Esophagus muscularis mucosa (tissue), 4 donors: ENCODE results near the gene LHFPL6. TPM values are rescaled to one million over a fixed set of nuclear protein-coding genes. Genes with fewer than 3 reads are reported as not detected.
A peak's percentile ranks its signal among the peaks of the same experiment; 100 is the strongest.

Experiments
- DNase-seq: peaks from one replicate; pipeline ENCODE4 v3.0.0-alpha.2; 2017; ENCODE audit errors: extremely low spot score
- H3K27ac ChIP-seq, 4 donors: fragments of 200-600 bp; sonication (generic); replicated peaks in 1 of 4; 1 replicate in 3 of 4; 2 replicates in 1 of 4; pipeline ENCODE4 v1.5.1; 2016 to 2019; ENCODE audit warnings: mild to moderate bottlenecking in 1 of 4
- H3K27me3 ChIP-seq, 4 donors: fragments of 200-600 bp; sonication (generic); one replicate each; pipeline versions ENCODE4 v1.5.1 to v1.6.0; 2016 to 2019
- H3K36me3 ChIP-seq, 4 donors: fragments of 200-600 bp; sonication (generic); one replicate each; pipeline ENCODE4 v1.5.1; 2016 to 2019
- H3K4me1 ChIP-seq, 4 donors: fragments of 200-600 bp; sonication (generic); one replicate each; pipeline ENCODE4 v1.5.1; 2016 to 2019
- H3K4me3 ChIP-seq, 4 donors: fragments of 200-600 bp; sonication (generic); 1 replicate in 2 of 4; 2 replicates in 2 of 4; pipeline ENCODE4 v1.5.1; 2016 to 2019; ENCODE audit warnings: mild to moderate bottlenecking in 4 of 4, moderate library complexity in 1 of 4
- H3K9me3 ChIP-seq, 4 donors: fragments of 200-600 bp; sonication (generic); 1 replicate in 3 of 4; 2 replicates in 1 of 4; pipeline ENCODE4 v1.5.1; 2016 to 2019
- CTCF ChIP-seq, 3 experiments: fragments of 200-600 bp in 2 of 3; fragments of 450-650 bp in 1 of 3; sonication (generic) in 2 of 3; IDR thresholded peaks; one replicate each; pipeline ENCODE4 v1.5.1; 2017 to 2019; ENCODE audit warnings: antibody characterized with exemption in 3 of 3, mild to moderate bottlenecking in 2 of 3, moderate library complexity in 1 of 3
- EP300 ChIP-seq: sonication (generic); formaldehyde crosslinking; IDR thresholded peaks from one replicate; pipeline ENCODE4 v1.6.1; 2017; ENCODE audit warnings: antibody characterized with exemption
- POLR2A ChIP-seq: fragments of 450-650 bp; IDR thresholded peaks from one replicate; pipeline ENCODE4 v1.6.1; 2017; ENCODE audit warnings: antibody characterized with exemption, moderate library complexity, mild to moderate bottlenecking, low read depth
- POLR2AphosphoS5 ChIP-seq, 2 donors: sonication (generic); formaldehyde crosslinking; IDR thresholded peaks; one replicate each; pipeline ENCODE4 v1.6.1; 2017; ENCODE audit warnings: antibody characterized with exemption in 2 of 2
- WGBS: methylation state at CpG from one replicate; pipeline ENCODE4 v1.1.5; 2018; 5-methylcytosine and 5-hydroxymethylcytosine counted together
- intact Hi-C: fragments of 100-400 bp; cut with DNase I; formaldehyde crosslinking; loops from one replicate; pipeline ENCODE4 v1.15.1; 2023
- total RNA-seq, 4 donors: library from RNA; depleted of rRNA; stranded (reverse); fragments of >200 nt; gene quantifications; one replicate each; pipeline versions ENCODE4 v1.1.0 to v1.2.1, GENCODE V29; 2016

Gene LHFPL6
- total RNA-seq, 4 donors from 2014 or later = 55.6 to 75.9 (median 72.0) TPM

GRCh38 chr13:39498471-39499114 is 104.4 kb downstream of the LHFPL6 start:
- WGBS = 88% methylated on average over 9 of the region's 9 CpGs
- intact Hi-C loops = no loop called here
- TF ChIP-seq POLR2AphosphoS5 (IDR thresholded peaks at IDR 0.05) = no peak
- TF ChIP-seq CTCF (IDR thresholded peaks at IDR 0.05) = no peak
- no peak for TF ChIP-seq POLR2A
- TF ChIP-seq EP300 = no peak
- no peaks in the 10 kb centered on the region for H3K36me3 ChIP-seq
- H3K4me3 ChIP-seq = no peak overlapping the region
- DNase-seq = peak; percentile 42
- H3K27me3 ChIP-seq = no peaks in the 10 kb centered on the region
- H3K27ac ChIP-seq = no peak overlapping the region
- H3K9me3 ChIP-seq = no peaks in the 10 kb centered on the region
- H3K4me1 ChIP-seq = peaks cover 9 to 24% (median 22%) of the 10 kb centered on the region in 4 donors

GRCh38 chr13:39496506-39496905 is 106.5 kb downstream of the LHFPL6 start:
- H3K9me3 ChIP-seq = no peaks in the 10 kb centered on the region
- no peaks in the 10 kb centered on the region for H3K27me3 ChIP-seq
- H3K4me3 ChIP-seq = no peak overlapping the region
- H3K4me1 ChIP-seq = peaks cover 3 to 16% (median 14%) of the 10 kb centered on the region in 4 donors
- DNase-seq = peak; percentile 34
- no peaks in the 10 kb centered on the region for H3K36me3 ChIP-seq
- no peak for TF ChIP-seq POLR2AphosphoS5 (IDR thresholded peaks at IDR 0.05)
- TF ChIP-seq CTCF (IDR thresholded peaks at IDR 0.05) = no peak
- no peak for TF ChIP-seq POLR2A
- TF ChIP-seq EP300 = no peak
- intact Hi-C loops = no loop called here
- no peak overlapping the region for H3K27ac ChIP-seq

GRCh38 chr13:39494633-39495032 is 108.4 kb downstream of the LHFPL6 start:
- no peaks in the 10 kb centered on the region for H3K27me3 ChIP-seq
- WGBS = 81% methylated on average over 3 of the region's 3 CpGs
- no peaks in the 10 kb centered on the region for H3K36me3 ChIP-seq
- TF ChIP-seq CTCF (IDR thresholded peaks at IDR 0.05) (no peak), POLR2AphosphoS5 (IDR thresholded peaks at IDR 0.05) (no peak), POLR2A (no peak), EP300 (no peak)
- DNase-seq = no peak
- intact Hi-C loops = no loop called here
- H3K4me3 ChIP-seq = no peak overlapping the region
- H3K9me3 ChIP-seq = no peaks in the 10 kb centered on the region
- no peak overlapping the region for H3K27ac ChIP-seq
- peaks cover 0 to 17% (median 13%) of the 10 kb centered on the region in 4 donors for H3K4me1 ChIP-seq

- Histone ChIP-seq H3K27me3 (no peaks in the 10 kb centered on the region), H3K27ac (no peak overlapping the region), H3K4me1 (peaks cover 0 to 14% (median 11%) of the 10 kb centered on the region in 4 donors), H3K9me3 (no peaks in the 10 kb centered on the region), H3K36me3 (no peaks in the 10 kb centered on the region), H3K4me3 (no peak overlapping the region)
- intact Hi-C loops = no loop called here
- DNase-seq = peak; percentile 55
- TF ChIP-seq POLR2A = no peak
- TF ChIP-seq EP300 = no peak
- no peak for TF ChIP-seq POLR2AphosphoS5 (IDR thresholded peaks at IDR 0.05)
- 92% methylated on average over 3 of the region's 3 CpGs for WGBS
These were observed 109.0 kb downstream of the LHFPL6 start for GRCh38 chr13:39494006-39494405.

- Histone ChIP-seq H3K4me1 (peaks cover 0 to 14% (median 9%) of the 10 kb centered on the region in 4 donors), H3K9me3 (no peaks in the 10 kb centered on the region), H3K27me3 (no peaks in the 10 kb centered on the region), H3K4me3 (no peak overlapping the region), H3K27ac (no peak overlapping the region), H3K36me3 (no peaks in the 10 kb centered on the region)
- intact Hi-C loops = no loop called here
- 66% methylated on average over 6 of the region's 6 CpGs for WGBS
- no peak for DNase-seq
- TF ChIP-seq CTCF (IDR thresholded peaks at IDR 0.05) (no peak), POLR2A (no peak), POLR2AphosphoS5 (IDR thresholded peaks at IDR 0.05) (no peak), EP300 (no peak)
These were observed 112.9 kb downstream of the LHFPL6 start for GRCh38 chr13:39490136-39490535.
